Endodermal cell (in vitro differentiated cells): ENCODE results near the gene A1CF. TPM values are rescaled to one million over a fixed set of nuclear protein-coding genes. Genes with fewer than 3 reads are reported as not detected.
"Not testable (repeated sequence)": the region's sequence is repeated elsewhere in the genome, so short reads cannot be mapped to it uniquely, and the experiment has no call there.

ENCODE experiments used
- DNase-seq: peaks from one replicate; pipeline ENCODE4 v3.0.0-alpha.2; 2017
- H3K27ac ChIP-seq: 2 replicates; pipeline ENCODE4 v1.5.1; 2013; ENCODE audit warnings: mild to moderate bottlenecking, low read depth, low read length, moderate library complexity
- H3K27me3 ChIP-seq: 2 replicates; pipeline ENCODE4 v1.6.1; 2013; ENCODE audit warnings: mild to moderate bottlenecking, low read length, moderate library complexity; ENCODE audit not compliant: insufficient read depth, control insufficient read depth, poor library complexity, severe bottlenecking
- H3K36me3 ChIP-seq: 2 replicates; pipeline ENCODE4 v1.7.0; 2013; ENCODE audit warnings: mild to moderate bottlenecking, low read length, moderate library complexity; ENCODE audit not compliant: control insufficient read depth, insufficient read depth
- H3K4me1 ChIP-seq: one replicate; pipeline ENCODE4 v1.7.0; 2013; ENCODE audit warnings: low read length; ENCODE audit not compliant: control insufficient read depth, insufficient read depth
- H3K4me3 ChIP-seq: 2 replicates; pipeline ENCODE4 v1.5.1; 2013; ENCODE audit warnings: mild to moderate bottlenecking, low read length, moderate library complexity
- H3K9ac ChIP-seq: 2 replicates; pipeline ENCODE4 v1.6.1; 2013; ENCODE audit warnings: mild to moderate bottlenecking, low read length, moderate library complexity; ENCODE audit not compliant: poor library complexity, severe bottlenecking; ENCODE audit errors: extremely low read depth
- H3K9me3 ChIP-seq: 2 replicates; pipeline ENCODE4 v1.6.1; 2013; ENCODE audit warnings: mild to moderate bottlenecking, low read length, moderate library complexity; ENCODE audit not compliant: control insufficient read depth
- H3K27ac Mint-ChIP-seq: 2 replicates; pipeline ENCODE4 v1.8.0; 2020; ENCODE audit warnings: mixed read lengths
- H3K27me3 Mint-ChIP-seq: 2 replicates; pipeline ENCODE4 v1.8.0; 2021; ENCODE audit warnings: mild to moderate bottlenecking, mixed read lengths; ENCODE audit not compliant: insufficient read depth
- H3K36me3 Mint-ChIP-seq: 2 replicates; pipeline ENCODE4 v1.8.0; 2020; ENCODE audit warnings: low read depth, mixed read lengths
- H3K4me1 Mint-ChIP-seq: 2 replicates; pipeline ENCODE4 v1.8.0; 2020; ENCODE audit warnings: mixed read lengths
- H3K4me3 Mint-ChIP-seq: 2 replicates; pipeline ENCODE4 v1.8.0; 2020; ENCODE audit warnings: mild to moderate bottlenecking, moderate library complexity, mixed read lengths
- H3K9me3 Mint-ChIP-seq: 2 replicates; pipeline ENCODE4 v1.8.0; 2020; ENCODE audit warnings: mild to moderate bottlenecking, mixed read lengths
- WGBS, 2 experiments: methylation state at CpG; one replicate each; pipeline versions ENCODE4 v1.1.5 to v1.1.7; 2013; ENCODE audit warnings: missing lambda C conversion rate in 2 of 2, mixed read lengths in 1 of 2; ENCODE audit not compliant: insufficient coverage in 1 of 2, insufficient read length in 1 of 2; 5-methylcytosine and 5-hydroxymethylcytosine counted together
- total RNA-seq, 2 donors: library from RNA; stranded (reverse); fragmentation: NEBNext Ultra II Directional in 1 of 2; extraction: Animal tissue kit (Norgen Biotek cat#: 25700) in 1 of 2; gene quantifications; 2 replicates in 1 of 2; 3 replicates in 1 of 2; pipeline ENCODE4 v1.2.1, GENCODE V29; 2021
- TF ChIP-seq, protein P1 (sequence below): fragments of 200-600 bp; sonication (generic); conservative IDR thresholded peaks from 2 replicates; pipeline ENCODE4 v1.5.0; 2021; ENCODE audit warnings: antibody characterized with exemption, mild to moderate bottlenecking

Gene A1CF
- total RNA-seq, 2 donors from 2014 or later = 0.33 to 1.9 TPM

DNA sequence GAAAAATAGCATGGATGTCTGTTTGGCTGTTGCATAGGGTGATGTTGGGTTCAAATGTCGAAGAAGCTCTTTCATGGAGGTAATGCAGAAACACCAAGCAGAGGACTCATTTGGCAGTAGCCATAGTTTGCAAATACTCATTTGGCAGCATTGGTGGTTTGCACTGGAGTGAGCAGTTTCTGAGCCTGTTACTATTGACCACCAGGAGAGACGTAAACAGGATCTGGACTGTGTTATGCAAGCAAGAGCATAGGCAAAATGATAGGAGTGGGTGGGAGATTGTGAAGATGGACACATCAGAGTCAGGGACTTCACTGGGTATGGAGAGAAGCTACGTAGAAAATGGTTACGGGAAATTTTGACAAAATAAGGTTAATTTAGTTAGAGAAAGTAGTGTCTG is 22.9 kb upstream of the A1CF start:
- H3K27me3 ChIP-seq = no peaks in the 10 kb centered on the region
- no peaks in the 10 kb centered on the region for H3K27me3 Mint-ChIP-seq
- H3K9ac ChIP-seq = no peak overlapping the region
- no peak overlapping the region for H3K4me3 ChIP-seq
- no peaks in the 10 kb centered on the region for H3K4me1 ChIP-seq
- H3K27ac Mint-ChIP-seq = no peak overlapping the region
- H3K27ac ChIP-seq = no peak overlapping the region
- no peaks in the 10 kb centered on the region for H3K36me3 Mint-ChIP-seq
- TF ChIP-seq, protein P1, sequence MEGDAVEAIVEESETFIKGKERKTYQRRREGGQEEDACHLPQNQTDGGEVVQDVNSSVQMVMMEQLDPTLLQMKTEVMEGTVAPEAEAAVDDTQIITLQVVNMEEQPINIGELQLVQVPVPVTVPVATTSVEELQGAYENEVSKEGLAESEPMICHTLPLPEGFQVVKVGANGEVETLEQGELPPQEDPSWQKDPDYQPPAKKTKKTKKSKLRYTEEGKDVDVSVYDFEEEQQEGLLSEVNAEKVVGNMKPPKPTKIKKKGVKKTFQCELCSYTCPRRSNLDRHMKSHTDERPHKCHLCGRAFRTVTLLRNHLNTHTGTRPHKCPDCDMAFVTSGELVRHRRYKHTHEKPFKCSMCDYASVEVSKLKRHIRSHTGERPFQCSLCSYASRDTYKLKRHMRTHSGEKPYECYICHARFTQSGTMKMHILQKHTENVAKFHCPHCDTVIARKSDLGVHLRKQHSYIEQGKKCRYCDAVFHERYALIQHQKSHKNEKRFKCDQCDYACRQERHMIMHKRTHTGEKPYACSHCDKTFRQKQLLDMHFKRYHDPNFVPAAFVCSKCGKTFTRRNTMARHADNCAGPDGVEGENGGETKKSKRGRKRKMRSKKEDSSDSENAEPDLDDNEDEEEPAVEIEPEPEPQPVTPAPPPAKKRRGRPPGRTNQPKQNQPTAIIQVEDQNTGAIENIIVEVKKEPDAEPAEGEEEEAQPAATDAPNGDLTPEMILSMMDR = no peak
- H3K4me1 Mint-ChIP-seq = no peaks in the 10 kb centered on the region
- no peak overlapping the region for H3K4me3 Mint-ChIP-seq
- H3K9me3 Mint-ChIP-seq = no peaks in the 10 kb centered on the region
- DNase-seq = no peak
- no peaks in the 10 kb centered on the region for H3K36me3 ChIP-seq
- 88 to 90% methylated on average over 2 to 4 of the region's 4 CpGs for WGBS, 2 experiments
- no peaks in the 10 kb centered on the region for H3K9me3 ChIP-seq

DNA sequence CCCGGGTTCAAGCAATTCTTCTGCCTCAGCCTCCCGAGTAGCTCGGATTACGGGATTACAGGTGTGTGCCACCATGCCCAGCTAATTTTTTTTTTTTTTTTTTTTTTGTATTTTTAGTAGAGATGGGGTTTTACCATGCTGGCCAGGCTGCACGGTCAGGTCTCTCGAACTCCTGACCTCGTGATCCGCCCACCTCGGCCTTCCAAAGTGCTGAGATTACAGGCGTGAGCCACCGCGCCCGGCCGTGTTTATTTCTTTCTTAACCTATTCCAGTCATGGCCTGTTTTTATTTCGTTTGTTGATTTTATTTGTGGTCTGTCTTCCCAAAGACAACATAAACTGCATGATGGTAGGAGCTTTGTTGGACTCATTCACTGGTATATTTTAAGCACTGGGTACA is 20.4 kb upstream of the A1CF start:
- not testable (repeated sequence) for H3K27ac Mint-ChIP-seq, H3K9me3 Mint-ChIP-seq

DNA sequence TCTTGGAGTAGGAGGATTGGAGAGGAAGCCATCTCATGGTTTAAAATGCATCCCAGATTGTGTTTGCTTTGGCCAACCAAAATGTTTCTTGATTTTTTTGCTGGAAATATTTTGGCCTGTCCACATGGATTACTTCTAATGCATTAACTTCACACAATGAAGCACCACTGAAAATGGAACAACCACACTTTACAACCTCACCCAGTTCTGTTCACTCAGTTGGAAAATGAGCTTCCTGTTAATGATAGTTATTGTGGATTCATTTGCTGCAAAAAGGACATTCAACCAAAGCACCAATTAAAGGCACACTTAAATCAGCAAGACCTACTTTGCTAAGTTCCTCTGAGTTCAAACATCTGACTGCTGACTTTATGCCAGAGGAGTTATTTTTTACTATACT is 11.3 kb upstream of the A1CF start:
- H3K27ac ChIP-seq = no peak overlapping the region
- H3K9me3 ChIP-seq = no peaks in the 10 kb centered on the region
- Mint-ChIP-seq H3K4me1 (no peaks in the 10 kb centered on the region), H3K9me3 (no peaks in the 10 kb centered on the region), H3K4me3 (no peak overlapping the region), H3K27ac (no peak overlapping the region), H3K27me3 (no peaks in the 10 kb centered on the region), H3K36me3 (no peaks in the 10 kb centered on the region)
- no peak overlapping the region for H3K4me3 ChIP-seq
- no peaks in the 10 kb centered on the region for H3K4me1 ChIP-seq
- no peak for DNase-seq
- H3K36me3 ChIP-seq = no peaks in the 10 kb centered on the region
- no peak overlapping the region for H3K9ac ChIP-seq
- TF ChIP-seq, protein P1 = no peak
- no peaks in the 10 kb centered on the region for H3K27me3 ChIP-seq

More for the DNA sequence above, 20.4 kb upstream of the A1CF start:
- H3K36me3 ChIP-seq, H3K4me1 Mint-ChIP-seq, H3K4me3 Mint-ChIP-seq, H3K27ac ChIP-seq, H3K27me3 ChIP-seq, H3K9ac ChIP-seq, H3K27me3 Mint-ChIP-seq, H3K9me3 ChIP-seq, H3K4me3 ChIP-seq, H3K4me1 ChIP-seq, H3K36me3 Mint-ChIP-seq, DNase-seq: not testable (repeated sequence)
- WGBS, 2 experiments = 92 to 94% methylated on average over 3 to 14 of the region's 15 CpGs

DNA sequence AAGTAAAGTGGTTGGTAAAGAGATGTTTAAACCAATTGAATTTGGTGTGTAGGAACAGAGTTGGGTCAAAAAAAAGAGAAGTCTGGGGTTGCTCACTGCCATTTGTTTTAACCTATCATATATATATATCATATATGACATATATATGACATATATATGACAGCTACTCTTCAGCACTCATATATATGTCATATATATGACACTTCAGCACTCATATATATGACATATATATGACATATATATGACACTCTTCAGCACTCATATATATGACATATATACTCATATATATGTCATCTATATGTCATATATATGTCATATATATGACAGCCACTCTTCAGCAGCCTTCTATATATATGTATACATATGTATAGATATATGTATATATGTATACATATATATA is 8.9 kb upstream of the A1CF start:
- no peak overlapping the region for H3K9ac ChIP-seq
- H3K27ac Mint-ChIP-seq = no peak overlapping the region
- no peaks in the 10 kb centered on the region for H3K27me3 ChIP-seq
- no peak overlapping the region for H3K4me3 Mint-ChIP-seq
- TF ChIP-seq, protein P1 = no peak
- no peaks in the 10 kb centered on the region for H3K4me1 Mint-ChIP-seq
- no peaks in the 10 kb centered on the region for H3K4me1 ChIP-seq
- H3K27ac ChIP-seq = no peak overlapping the region
- H3K9me3 Mint-ChIP-seq = no peaks in the 10 kb centered on the region
- H3K9me3 ChIP-seq = no peaks in the 10 kb centered on the region
- no peaks in the 10 kb centered on the region for H3K27me3 Mint-ChIP-seq
- H3K36me3 ChIP-seq = no peaks in the 10 kb centered on the region
- no peak overlapping the region for H3K4me3 ChIP-seq
- H3K36me3 Mint-ChIP-seq = no peaks in the 10 kb centered on the region
- no peak for DNase-seq
